Vagina (tissue), 2 donors: ENCODE data around the gene PHLPP1. TPM values are rescaled to one million over a fixed set of nuclear protein-coding genes. Genes with fewer than 3 reads are reported as not detected.

Source experiments
- DNase-seq, 2 donors: peaks; one replicate each; pipeline ENCODE4 v3.0.0-alpha.2; 2017; ENCODE audit errors: extremely low spot score in 2 of 2
- H3K27ac ChIP-seq: fragments of 200-600 bp; sonication (generic); one replicate; pipeline ENCODE4 v1.5.1; 2019
- H3K27me3 ChIP-seq: fragments of 200-600 bp; sonication (generic); one replicate; pipeline ENCODE4 v1.5.1; 2019
- H3K36me3 ChIP-seq, 2 donors: fragments of 200-600 bp; sonication (generic); one replicate each; pipeline ENCODE4 v1.5.1; 2017 to 2019
- H3K4me1 ChIP-seq: fragments of 200-600 bp; sonication (generic); one replicate; pipeline ENCODE4 v1.5.1; 2019
- H3K4me3 ChIP-seq, 2 donors: fragments of 200-600 bp; sonication (generic); 1 replicate in 1 of 2; 2 replicates in 1 of 2; pipeline ENCODE4 v1.5.1; 2016 to 2019
- H3K9me3 ChIP-seq: fragments of 200-600 bp; sonication (generic); one replicate; pipeline ENCODE4 v1.5.1; 2019
- CTCF ChIP-seq, 3 experiments: fragments of 450-650 bp in 2 of 3; fragments of 200-600 bp in 1 of 3; sonication (generic) in 1 of 3; IDR thresholded peaks; one replicate each; pipeline ENCODE4 v1.5.1; 2017 to 2019; ENCODE audit warnings: antibody characterized with exemption in 3 of 3, mild to moderate bottlenecking in 2 of 3, moderate library complexity in 2 of 3
- POLR2A ChIP-seq, 2 donors: fragments of 450-650 bp; IDR thresholded peaks; one replicate each; pipeline ENCODE4 v1.6.1; 2017; ENCODE audit warnings: antibody characterized with exemption in 2 of 2, mild to moderate bottlenecking in 2 of 2, moderate library complexity in 2 of 2
- POLR2AphosphoS5 ChIP-seq, 2 donors: sonication (generic); formaldehyde crosslinking; IDR thresholded peaks; one replicate each; pipeline ENCODE4 v1.9.0; 2017; ENCODE audit warnings: antibody characterized with exemption in 2 of 2, mild to moderate bottlenecking in 2 of 2, low read depth in 1 of 2; ENCODE audit not compliant: insufficient read depth in 1 of 2
- intact Hi-C: fragments of 100-400 bp; cut with DNase I; formaldehyde crosslinking; loops from one replicate; pipeline ENCODE4 v1.15.1; 2023
- total RNA-seq: library from RNA; depleted of rRNA; stranded (reverse); fragments of >200 nt; gene quantifications from one replicate; pipeline ENCODE4 v1.2.3, GENCODE V29; 2016

The PHLPP1 gene
- total RNA-seq, 1 donor from 2014 or later = 20.6 TPM

- no peaks in the 10 kb centered on the region for H3K9me3 ChIP-seq
- no peak for DNase-seq
- H3K4me1 ChIP-seq = peaks cover 29% of the 10 kb centered on the region
- TF ChIP-seq POLR2A (IDR thresholded peaks at IDR 0.05) = no peak
- TF ChIP-seq POLR2AphosphoS5 (IDR thresholded peaks at IDR 0.05; ENCODE audit: insufficient read depth in 1 of 2, low read depth in 1 of 2) = no peak
- TF ChIP-seq CTCF (IDR thresholded peaks at IDR 0.05) = no peak
- intact Hi-C loops = no loop called here
- no peaks in the 10 kb centered on the region for H3K27me3 ChIP-seq
- no peak overlapping the region for H3K27ac ChIP-seq
- H3K36me3 ChIP-seq = no peaks in the 10 kb centered on the region
- no peak overlapping the region for H3K4me3 ChIP-seq
Measured at GRCh38 chr18:62881509-62882016, 166.2 kb downstream of the PHLPP1 start.

GRCh38 chr18:62883937-62884735 is 168.8 kb downstream of the PHLPP1 start:
- Histone ChIP-seq H3K27me3 (no peaks in the 10 kb centered on the region), H3K27ac (no peak overlapping the region), H3K36me3 (no peaks in the 10 kb centered on the region), H3K9me3 (no peaks in the 10 kb centered on the region), H3K4me1 (peaks cover 9% of the 10 kb centered on the region), H3K4me3 (no peak overlapping the region)
- TF ChIP-seq POLR2AphosphoS5 (IDR thresholded peaks at IDR 0.05; ENCODE audit: insufficient read depth in 1 of 2, low read depth in 1 of 2) (no peak), CTCF (IDR thresholded peaks at IDR 0.05) (no peak), POLR2A (IDR thresholded peaks at IDR 0.05) (no peak)
- DNase-seq = no peak
- intact Hi-C loops = no loop called here

GRCh38 chr18:62885804-62886203 is 170.5 kb downstream of the PHLPP1 start:
- Histone ChIP-seq H3K27me3 (no peaks in the 10 kb centered on the region), H3K4me1 (peaks cover 9% of the 10 kb centered on the region), H3K4me3 (no peak overlapping the region), H3K36me3 (no peaks in the 10 kb centered on the region), H3K9me3 (no peaks in the 10 kb centered on the region), H3K27ac (no peak overlapping the region)
- DNase-seq = no peak
- TF ChIP-seq POLR2AphosphoS5 (IDR thresholded peaks at IDR 0.05; ENCODE audit: insufficient read depth in 1 of 2, low read depth in 1 of 2) = no peak
- TF ChIP-seq CTCF (IDR thresholded peaks at IDR 0.05) = no peak
- no peak for TF ChIP-seq POLR2A (IDR thresholded peaks at IDR 0.05)
- intact Hi-C loops = no loop called here

GRCh38 chr18:62894681-62895390 is 179.5 kb downstream of the PHLPP1 start:
- Histone ChIP-seq H3K27ac (no peak overlapping the region), H3K27me3 (no peaks in the 10 kb centered on the region), H3K9me3 (no peaks in the 10 kb centered on the region), H3K4me1 (no peaks in the 10 kb centered on the region), H3K4me3 (no peak overlapping the region), H3K36me3 (no peaks in the 10 kb centered on the region)
- intact Hi-C loops = no loop called here
- TF ChIP-seq POLR2AphosphoS5 (IDR thresholded peaks at IDR 0.05; ENCODE audit: insufficient read depth in 1 of 2, low read depth in 1 of 2) (no peak), POLR2A (IDR thresholded peaks at IDR 0.05) (no peak)
- DNase-seq = no peak

GRCh38 chr18:62897153-62897552 is 181.8 kb downstream of the PHLPP1 start:
- intact Hi-C loops = no loop called here
- H3K27me3 ChIP-seq = no peaks in the 10 kb centered on the region
- DNase-seq = no peak
- H3K36me3 ChIP-seq = no peaks in the 10 kb centered on the region
- H3K27ac ChIP-seq = no peak overlapping the region
- H3K4me1 ChIP-seq = no peaks in the 10 kb centered on the region
- no peaks in the 10 kb centered on the region for H3K9me3 ChIP-seq
- no peak overlapping the region for H3K4me3 ChIP-seq
- no peak for TF ChIP-seq CTCF (IDR thresholded peaks at IDR 0.05)
- no peak for TF ChIP-seq POLR2AphosphoS5 (IDR thresholded peaks at IDR 0.05; ENCODE audit: insufficient read depth in 1 of 2, low read depth in 1 of 2)
- no peak for TF ChIP-seq POLR2A (IDR thresholded peaks at IDR 0.05)
